Psoas muscle (tissue), 8 donors: ENCODE measurements around the gene TMEM52. TPM values are rescaled to one million over a fixed set of nuclear protein-coding genes. Genes with fewer than 3 reads are reported as not detected.

Experiments
- ATAC-seq, 4 donors: fragments of 200-7000 bp; cut with Tn5 transposase; one replicate each; pipeline ENCODE4 v1.9.1; 2020; ENCODE audit warnings: moderate library complexity in 3 of 4, mild to moderate bottlenecking in 2 of 4
- DNase-seq, 2 donors: peaks; one replicate each; pipeline ENCODE4 v3.0.0-alpha.2; 2020
- H3K27ac ChIP-seq: fragments of 200-600 bp; one replicate; pipeline ENCODE4 v1.8.0; 2022
- H3K27me3 ChIP-seq, 3 donors: fragments of 200-600 bp in 1 of 3; one replicate each; pipeline versions ENCODE4 v1.6.1 to v1.8.0; 2013 to 2022; ENCODE audit warnings: low read length in 2 of 3, mild to moderate bottlenecking in 2 of 3, moderate library complexity in 1 of 3; ENCODE audit not compliant: insufficient read depth in 3 of 3
- H3K36me3 ChIP-seq, 2 donors: fragments of 200-600 bp in 1 of 2; one replicate each; pipeline versions ENCODE4 v1.6.1 to v1.8.0; 2013 to 2022; ENCODE audit warnings: low read depth in 1 of 2, mild to moderate bottlenecking in 1 of 2, moderate library complexity in 1 of 2; ENCODE audit not compliant: insufficient read depth in 1 of 2
- H3K4me1 ChIP-seq: fragments of 200-600 bp; one replicate; pipeline ENCODE4 v1.8.0; 2022
- H3K4me3 ChIP-seq: fragments of 200-600 bp; one replicate; pipeline ENCODE4 v1.8.0; 2022; ENCODE audit warnings: mild to moderate bottlenecking
- H3K9me3 ChIP-seq: fragments of 200-600 bp; one replicate; pipeline ENCODE4 v1.8.0; 2022
- WGBS, 3 donors: extraction: QIAGEN DNeasy Blood & Tissue Kit; methylation state at CpG; one replicate each; pipeline versions ENCODE4 v1.1.6 to v1.1.7; 2013; 5-methylcytosine and 5-hydroxymethylcytosine counted together
- intact Hi-C, 2 donors: fragments of 100-400 bp; cut with DNase I; formaldehyde crosslinking; loops; one replicate each; pipeline versions ENCODE4 v1.11.0 to v1.14.2; 2022
- polyA plus RNA-seq, 3 donors: library from polyadenylated mRNA; stranded (reverse); fragments of 200-250 nt; gene quantifications; one replicate each; pipeline ENCODE4 v1.2.3, GENCODE V29; 2013
- total RNA-seq, 4 donors: library from RNA; stranded (reverse); fragmentation: NEBNext Ultra II Directional in 2 of 4; extraction: Animal tissue kit (Norgen Biotek cat#: 25700) in 2 of 4; gene quantifications; one replicate each; pipeline versions ENCODE4 v1.2.1 to v1.2.4, GENCODE V29; 2021 to 2023
- TF ChIP-seq, protein P1 (sequence below): fragments of 200-600 bp; IDR thresholded peaks from one replicate; pipeline ENCODE4 v1.8.0; 2022; ENCODE audit warnings: antibody characterized with exemption
- donor health status: healthy with polysubstance abuse.
- donor health status: DM: no; HTN: no; CAD: no; lungs with moderate emphysema.
- donor health status: Bipolar disorder and iron deficiency.
- donor health status: healthy.
- donor health status: DM: yes; HTN: yes; CAD: no.
- donor health status: DM: no; HTN: no; CAD: no.
- donor health status: DM: no; HTN: no; CAD: no.
- donor health status: DM: yes; HTN: yes; CAD: no.

TMEM52 gene
- total and polyA plus RNA-seq, 7 donors: 37.2 to 137 (median 58.7) TPM

DNA sequence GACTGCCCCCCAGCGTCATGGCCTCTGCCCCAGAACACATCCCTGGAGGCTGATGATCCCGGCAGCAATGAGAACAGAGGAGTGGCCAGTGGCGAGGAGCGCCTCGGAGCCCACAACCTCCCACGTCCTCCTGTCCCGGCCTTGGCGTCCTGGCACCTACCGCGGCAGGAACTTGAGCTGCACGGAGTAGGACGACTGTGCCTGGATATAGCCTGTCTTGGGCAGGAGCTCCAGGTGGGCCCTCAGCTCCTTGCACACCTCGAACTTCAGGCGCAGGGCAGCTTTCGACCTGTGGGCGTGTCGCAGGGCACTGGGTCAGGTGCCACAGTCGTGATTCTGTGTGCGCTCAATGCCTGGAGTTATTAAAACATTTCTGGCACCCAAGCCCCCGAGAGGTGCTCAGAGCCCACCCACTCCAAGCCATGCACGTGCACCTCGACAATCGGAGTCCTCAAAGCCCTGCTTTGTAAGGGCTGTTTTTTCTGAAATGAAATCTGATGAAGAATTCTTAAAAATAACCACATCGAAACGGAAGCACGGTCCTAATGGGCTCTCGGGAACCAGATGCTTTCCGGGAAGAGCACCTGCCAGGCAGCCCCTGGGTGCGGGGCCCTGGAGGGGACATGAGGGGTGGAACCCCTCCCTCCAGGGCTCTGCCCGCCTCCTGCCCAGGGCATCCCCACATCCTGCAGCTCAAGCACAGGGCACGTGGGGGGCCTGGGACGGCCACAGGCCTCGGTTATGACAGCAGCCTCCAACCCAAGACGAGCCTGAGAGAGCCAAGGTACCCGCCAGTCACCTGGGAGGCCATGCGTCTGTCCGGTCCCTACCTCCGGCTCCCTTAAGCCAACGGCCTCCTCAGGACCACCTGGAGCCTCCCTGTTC is 23.0 kb upstream of the TMEM52 start:
- Histone ChIP-seq H3K9me3 (no peaks in the 10 kb centered on the region), H3K4me3 (no peak overlapping the region), H3K27ac (no peak overlapping the region), H3K4me1 (no peaks in the 10 kb centered on the region), H3K36me3 (no peaks in the 10 kb centered on the region), H3K27me3 (peaks cover 0 to 48% (median 0%) of the 10 kb centered on the region in 3 donors)
- TF ChIP-seq, protein P1, sequence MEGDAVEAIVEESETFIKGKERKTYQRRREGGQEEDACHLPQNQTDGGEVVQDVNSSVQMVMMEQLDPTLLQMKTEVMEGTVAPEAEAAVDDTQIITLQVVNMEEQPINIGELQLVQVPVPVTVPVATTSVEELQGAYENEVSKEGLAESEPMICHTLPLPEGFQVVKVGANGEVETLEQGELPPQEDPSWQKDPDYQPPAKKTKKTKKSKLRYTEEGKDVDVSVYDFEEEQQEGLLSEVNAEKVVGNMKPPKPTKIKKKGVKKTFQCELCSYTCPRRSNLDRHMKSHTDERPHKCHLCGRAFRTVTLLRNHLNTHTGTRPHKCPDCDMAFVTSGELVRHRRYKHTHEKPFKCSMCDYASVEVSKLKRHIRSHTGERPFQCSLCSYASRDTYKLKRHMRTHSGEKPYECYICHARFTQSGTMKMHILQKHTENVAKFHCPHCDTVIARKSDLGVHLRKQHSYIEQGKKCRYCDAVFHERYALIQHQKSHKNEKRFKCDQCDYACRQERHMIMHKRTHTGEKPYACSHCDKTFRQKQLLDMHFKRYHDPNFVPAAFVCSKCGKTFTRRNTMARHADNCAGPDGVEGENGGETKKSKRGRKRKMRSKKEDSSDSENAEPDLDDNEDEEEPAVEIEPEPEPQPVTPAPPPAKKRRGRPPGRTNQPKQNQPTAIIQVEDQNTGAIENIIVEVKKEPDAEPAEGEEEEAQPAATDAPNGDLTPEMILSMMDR: no peak
- intact Hi-C loops: loop anchor here in 1 of 2 donors (5.0 kb wide), 1 partner anchor 105 kb away; no protein-coding TSS in a partner anchor
- WGBS, 3 donors: 55 to 67% (median 57%) methylated on average over 36 to 39 of the region's 39 CpGs
- DNase-seq: no peak
- no peak for ATAC-seq

DNA sequence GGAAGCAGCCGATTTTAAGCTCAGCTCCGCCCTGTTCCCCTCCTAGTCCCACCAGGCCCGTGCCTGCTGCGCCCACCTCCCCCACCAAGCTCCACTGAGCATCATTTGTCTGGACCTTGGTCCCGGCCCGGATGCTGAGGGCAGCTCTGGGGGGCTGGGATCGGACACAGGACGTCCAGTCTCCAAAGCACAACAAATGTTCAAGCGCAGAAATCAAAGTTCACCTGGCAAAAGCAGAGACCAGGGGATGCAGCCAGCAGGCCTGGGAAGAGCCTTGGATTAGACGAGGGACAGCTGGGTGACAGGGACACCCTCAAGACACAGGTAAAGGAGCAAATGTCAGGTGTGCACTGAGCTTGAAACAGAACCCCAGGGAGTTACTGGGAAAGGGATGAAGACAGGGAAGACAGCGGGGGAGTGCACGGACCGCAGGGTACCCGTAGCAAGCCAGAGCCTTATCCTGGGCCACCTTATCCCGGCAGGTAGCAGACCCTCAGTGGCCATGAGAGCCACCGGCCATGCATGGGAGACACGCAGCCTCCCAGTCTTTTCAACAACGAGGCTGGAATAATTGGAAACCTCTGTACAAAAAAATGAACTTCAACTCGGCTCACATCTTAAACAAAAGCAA is 22.2 kb upstream of the TMEM52 start:
- Histone ChIP-seq H3K4me1 (no peaks in the 10 kb centered on the region), H3K36me3 (no peaks in the 10 kb centered on the region), H3K4me3 (no peak overlapping the region), H3K9me3 (no peaks in the 10 kb centered on the region), H3K27ac (no peak overlapping the region), H3K27me3 (peaks cover 0 to 44% (median 0%) of the 10 kb centered on the region in 3 donors)
- DNase-seq (no peak), ATAC-seq (no peak)
- 58 to 69% (median 61%) methylated on average over 19 of the region's 19 CpGs for WGBS, 3 donors
- TF ChIP-seq, protein P1: no peak
- intact Hi-C loops: loop anchor here in 1 of 2 donors (5.0 kb wide), 1 partner anchor 106 kb away; no protein-coding TSS in a partner anchor

DNA sequence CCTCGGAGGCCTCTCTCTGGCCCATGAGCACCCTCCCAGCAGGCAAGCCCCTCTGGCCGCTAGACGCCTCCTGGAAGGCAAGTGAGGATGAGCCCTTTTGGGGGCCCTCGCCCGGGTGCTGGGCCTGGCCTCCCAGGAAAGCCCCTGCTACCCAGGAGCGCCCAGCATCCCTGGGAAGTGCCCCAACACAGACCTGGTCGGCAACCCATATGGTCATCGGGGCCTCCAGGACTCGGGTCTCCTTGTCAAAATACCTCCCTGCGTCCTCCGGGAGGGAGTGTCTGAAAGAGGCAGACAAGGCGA is 21.0 kb upstream of the TMEM52 start:
- DNase-seq (no peak), ATAC-seq (no peak)
- Histone ChIP-seq H3K4me3 (no peak overlapping the region), H3K36me3 (no peaks in the 10 kb centered on the region), H3K27me3 (peaks cover 0 to 40% (median 0%) of the 10 kb centered on the region in 3 donors), H3K27ac (no peak overlapping the region), H3K9me3 (no peaks in the 10 kb centered on the region), H3K4me1 (no peaks in the 10 kb centered on the region)
- 79 to 84% (median 84%) methylated on average over 12 of the region's 12 CpGs for WGBS, 3 donors
- TF ChIP-seq, protein P1: no peak
- intact Hi-C loops: loop anchor here in 1 of 2 donors (5.0 kb wide), 1 partner anchor 107 kb away; no protein-coding TSS in a partner anchor

DNA sequence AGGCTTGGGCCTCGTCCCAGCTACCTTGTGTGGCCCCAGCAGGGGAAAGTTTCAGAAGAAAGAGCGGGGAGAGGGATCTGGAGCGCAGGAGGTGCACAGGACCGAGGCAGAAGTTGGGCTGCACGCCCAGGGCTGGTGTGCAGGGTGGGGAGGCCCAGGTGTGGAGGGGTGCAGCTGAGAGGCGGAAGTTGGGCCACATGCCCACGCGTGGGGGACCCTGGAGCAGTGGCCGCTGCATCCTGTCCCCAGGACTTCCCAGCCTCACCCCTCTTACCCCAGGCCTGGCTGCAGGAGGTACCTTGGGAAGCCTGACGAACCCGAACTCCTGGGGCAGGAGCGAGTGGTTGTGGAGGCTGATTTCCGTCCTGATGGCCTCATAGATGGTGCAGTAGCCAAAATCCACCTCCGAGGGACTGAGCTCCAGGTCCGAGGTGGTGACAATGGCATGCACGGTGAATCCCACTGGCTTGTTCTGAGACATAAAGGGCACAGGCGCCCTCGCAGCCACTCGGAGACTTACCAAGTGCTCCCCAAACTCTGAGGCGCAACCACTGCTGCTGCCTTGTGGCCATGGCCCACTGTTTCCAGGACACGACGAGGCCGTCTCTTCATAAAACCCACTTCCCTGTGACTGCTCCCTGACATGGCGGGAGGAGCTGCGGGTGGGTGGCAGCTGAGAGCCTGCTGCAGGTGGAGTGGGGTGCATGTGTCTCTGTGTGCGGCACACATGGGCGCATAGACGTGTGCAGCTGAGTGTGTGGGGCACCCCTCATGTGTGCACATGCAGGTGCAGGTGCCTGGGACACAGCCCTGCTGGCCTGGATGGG is 20.4 kb upstream of the TMEM52 start:
- Histone ChIP-seq H3K27me3 (peaks cover 0 to 40% (median 0%) of the 10 kb centered on the region in 3 donors), H3K27ac (no peak overlapping the region), H3K36me3 (no peaks in the 10 kb centered on the region), H3K9me3 (no peaks in the 10 kb centered on the region), H3K4me1 (no peaks in the 10 kb centered on the region), H3K4me3 (no peak overlapping the region)
- TF ChIP-seq, protein P1: no peak
- ATAC-seq (no peak), DNase-seq (peak in 1 of 2 donors; percentile 45)
- WGBS, 3 donors: 85 to 87% (median 87%) methylated on average over 26 to 28 of the region's 28 CpGs
- intact Hi-C loops: loop anchor here in 1 of 2 donors (5.0 kb wide), 1 partner anchor 108 kb away; no protein-coding TSS in a partner anchor
